TTC549 (cell line): ENCODE results near the gene KIF24.
"Not testable (repeated sequence)": the region's sequence is repeated elsewhere in the genome, so short reads cannot be mapped to it uniquely, and the experiment has no call there.

ENCODE experiments used
- FAIRE-seq: peaks from 2 replicates; lab custom pipeline; 2012; peaks lifted over from hg19 to GRCh38; lab: Jason Lieb, UNC

KIF24 gene

DNA sequence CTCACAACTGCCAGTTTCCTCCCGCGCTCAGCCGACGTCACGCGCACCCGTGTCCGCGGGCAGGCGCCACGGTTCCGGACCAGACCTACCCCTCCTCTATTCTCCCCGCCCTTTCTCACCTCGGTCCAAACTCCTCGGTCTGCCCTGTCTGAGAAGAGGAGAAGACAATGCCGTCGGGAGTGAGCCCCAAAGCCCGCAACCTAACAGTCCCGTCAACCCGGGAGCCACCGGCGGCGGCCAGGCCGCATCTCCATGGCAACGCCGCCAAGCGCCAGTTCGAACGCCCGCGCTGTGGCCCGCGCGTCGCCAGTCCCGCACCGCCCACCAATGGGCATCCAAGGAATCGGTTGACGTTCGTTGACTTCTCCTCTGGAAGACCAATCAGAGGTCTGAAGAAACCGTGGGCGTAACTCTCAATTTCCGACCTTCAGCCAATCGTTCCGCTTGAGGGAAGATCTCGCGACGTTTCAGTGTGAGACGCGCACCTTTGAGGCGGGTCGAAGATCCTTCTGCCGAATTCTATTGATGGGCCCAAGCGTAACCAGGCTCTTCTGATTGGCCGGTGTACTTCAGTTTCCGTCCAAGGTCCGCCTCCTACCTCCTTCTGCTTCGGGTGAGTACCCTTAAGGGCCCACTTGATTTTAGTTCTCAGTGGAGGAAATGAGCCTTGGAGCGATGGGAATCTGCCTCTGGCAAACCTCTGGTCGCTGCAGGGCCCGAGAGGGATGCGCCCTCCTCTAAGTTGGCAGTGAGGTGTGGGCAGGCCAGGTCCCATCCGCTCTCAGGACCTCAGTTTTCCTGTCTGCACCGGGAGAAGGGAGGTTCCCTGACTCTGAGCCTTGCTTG is at the start of gene KIF24, which contains the start of gene NUDT2:
TSS of gene KIF24 (minus strand) at position 282 of the 846 bp plus-strand sequence. CDS start 17,922 bp downstream, outside the sequence.
TSS of gene NUDT2 (plus strand) at position 583 of the 846 bp plus-strand sequence. CDS start 9,471 bp downstream, outside the sequence.
- peak; percentile 98 for FAIRE-seq

GRCh38 chr9:34378376-34379060 is 49.5 kb upstream of the KIF24 start:
- no peak for FAIRE-seq

DNA sequence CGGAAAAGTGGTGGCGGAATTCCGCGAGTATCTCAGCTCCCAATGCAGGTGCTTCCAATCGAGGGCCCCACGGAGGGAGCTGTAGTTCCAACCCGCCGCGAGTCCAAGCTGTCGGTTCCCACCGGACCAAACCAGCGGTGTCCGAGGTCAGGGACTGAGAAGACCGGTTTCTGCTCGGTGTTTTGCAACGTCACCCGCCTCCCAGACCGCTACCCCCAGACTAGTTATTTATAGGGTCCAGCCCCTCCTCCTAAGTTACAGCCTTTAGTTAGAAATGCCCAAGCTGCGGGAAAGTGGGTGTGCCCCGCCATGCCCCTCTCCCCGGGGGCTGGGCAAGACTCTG is 48.3 kb upstream of the KIF24 start:
- FAIRE-seq: no peak

DNA sequence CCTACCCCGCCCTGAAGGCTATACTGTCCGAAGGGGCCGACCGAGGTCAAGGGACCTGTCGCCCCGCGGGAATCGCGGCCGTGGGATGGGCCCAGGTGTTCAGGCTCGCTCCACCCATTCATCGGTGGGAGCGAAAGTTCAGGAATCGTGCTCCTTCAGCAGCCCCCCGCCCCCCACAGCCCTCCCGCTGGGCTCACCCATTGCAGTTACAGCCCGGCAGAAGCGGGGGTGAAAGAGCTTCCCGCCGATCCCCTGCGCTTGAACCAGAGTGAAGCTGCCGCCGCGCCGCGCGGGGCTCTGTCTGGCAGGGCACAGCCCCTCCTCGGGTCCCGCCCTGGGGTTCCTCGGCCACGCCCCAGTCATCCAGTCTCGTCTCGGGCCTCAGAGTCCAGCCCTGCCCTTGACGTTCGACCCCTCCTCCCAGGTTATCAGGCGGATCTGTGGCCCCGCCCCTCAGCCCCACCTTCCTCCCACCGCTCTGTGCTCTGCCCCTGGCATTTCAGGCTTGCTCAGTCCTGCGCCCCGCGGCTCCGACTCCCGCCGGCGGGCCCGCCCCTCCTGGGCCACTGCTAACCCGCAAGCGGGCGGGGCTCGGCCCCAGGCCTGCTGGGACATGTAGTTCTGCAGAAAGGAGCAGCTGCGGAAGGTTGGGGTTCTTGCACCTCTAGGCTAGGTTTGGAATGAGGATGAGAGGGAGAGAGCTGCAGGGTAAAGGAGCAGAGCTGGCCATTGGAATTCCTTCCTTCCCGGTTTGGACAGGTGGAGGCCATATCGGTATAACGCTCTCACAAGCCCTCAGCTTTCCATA is 47.7 kb upstream of the KIF24 start, which contains the start of gene MYORG:
TSS of gene MYORG (minus strand) at position 303 of the 808 bp plus-strand sequence. CDS start 3,955 bp downstream, outside the sequence.
- FAIRE-seq: peak; percentile 77

DNA sequence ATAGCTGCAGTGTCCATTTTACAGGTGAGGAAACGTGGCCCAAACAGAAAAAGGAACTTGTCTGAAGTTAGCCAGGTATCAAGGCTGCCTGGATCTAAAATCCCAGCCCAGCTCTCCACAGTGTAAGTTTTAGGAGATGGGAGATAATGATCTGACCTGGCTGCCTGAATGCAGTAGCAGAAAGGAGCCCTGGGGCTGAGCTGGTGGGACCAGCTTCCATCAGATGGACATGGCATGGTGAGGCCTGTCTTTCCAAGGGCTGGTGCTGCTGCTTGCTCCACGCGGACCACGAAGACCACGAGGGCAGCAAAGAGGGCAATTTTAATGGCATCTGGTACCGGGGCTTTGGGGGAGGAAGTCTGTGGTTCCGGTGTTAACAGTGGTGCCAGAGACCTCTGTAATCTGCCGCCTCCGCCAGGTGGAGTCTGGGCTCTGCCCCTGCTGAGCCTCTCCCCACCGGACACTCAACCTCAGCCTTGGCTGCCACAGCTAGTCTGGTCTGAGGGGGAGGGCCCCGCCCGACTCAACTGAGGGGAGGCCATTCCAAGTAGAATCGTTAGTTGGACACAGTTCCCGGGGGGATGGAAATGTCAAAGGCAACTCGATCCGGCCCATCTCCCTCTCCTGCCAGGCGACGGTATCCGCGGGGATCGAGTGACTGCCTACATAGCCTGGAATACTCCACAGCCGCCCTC is 47.0 kb upstream of the KIF24 start:
- no peak for FAIRE-seq

- FAIRE-seq: no peak
Observed at GRCh38 chr9:34374905-34375552, 46.0 kb upstream of the KIF24 start.

DNA sequence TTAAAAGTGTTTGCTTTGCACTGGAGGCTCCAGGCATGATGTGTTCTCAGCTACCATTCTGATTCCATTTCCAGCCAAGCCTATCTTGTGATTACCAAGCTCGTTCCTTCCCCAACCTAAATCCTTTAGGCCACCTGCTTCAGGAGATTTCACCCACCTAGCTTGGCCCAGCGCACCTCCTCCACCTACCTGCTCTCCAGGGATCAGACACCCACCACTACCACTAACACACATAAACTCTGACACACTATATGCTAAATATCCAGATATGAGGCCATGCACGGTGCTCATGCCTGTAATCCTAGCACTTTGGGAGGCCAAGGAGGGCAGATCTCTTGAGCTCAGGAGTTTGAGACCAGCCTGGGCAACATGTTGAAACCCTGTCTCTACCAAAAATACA is 45.3 kb upstream of the KIF24 start:
- no peak for FAIRE-seq

DNA sequence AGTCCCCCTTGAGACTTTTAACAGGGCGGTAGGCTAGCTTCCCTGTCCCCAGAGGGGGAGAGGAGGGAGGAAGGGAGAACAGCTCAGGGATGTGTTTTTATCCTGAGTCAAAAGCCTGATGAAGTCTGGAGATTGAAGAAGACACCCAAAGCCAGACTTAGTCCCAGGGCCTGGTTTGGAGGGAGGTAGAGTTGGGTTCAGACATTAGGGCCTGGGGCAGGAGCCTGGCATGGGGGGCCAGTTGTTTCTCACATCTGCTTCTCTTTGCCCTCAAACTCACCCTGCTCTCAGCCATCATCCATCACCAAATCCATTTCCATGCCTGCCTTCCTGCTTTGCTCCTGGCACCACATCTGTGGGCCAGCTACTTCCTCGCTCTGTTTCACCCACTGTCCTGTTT is 44.7 kb upstream of the KIF24 start:
- no peak for FAIRE-seq

GRCh38 chr9:34372467-34373011 is 43.5 kb upstream of the KIF24 start:
- no peak for FAIRE-seq

GRCh38 chr9:34371886-34372466 is 42.9 kb upstream of the KIF24 start:
- no peak for FAIRE-seq

DNA sequence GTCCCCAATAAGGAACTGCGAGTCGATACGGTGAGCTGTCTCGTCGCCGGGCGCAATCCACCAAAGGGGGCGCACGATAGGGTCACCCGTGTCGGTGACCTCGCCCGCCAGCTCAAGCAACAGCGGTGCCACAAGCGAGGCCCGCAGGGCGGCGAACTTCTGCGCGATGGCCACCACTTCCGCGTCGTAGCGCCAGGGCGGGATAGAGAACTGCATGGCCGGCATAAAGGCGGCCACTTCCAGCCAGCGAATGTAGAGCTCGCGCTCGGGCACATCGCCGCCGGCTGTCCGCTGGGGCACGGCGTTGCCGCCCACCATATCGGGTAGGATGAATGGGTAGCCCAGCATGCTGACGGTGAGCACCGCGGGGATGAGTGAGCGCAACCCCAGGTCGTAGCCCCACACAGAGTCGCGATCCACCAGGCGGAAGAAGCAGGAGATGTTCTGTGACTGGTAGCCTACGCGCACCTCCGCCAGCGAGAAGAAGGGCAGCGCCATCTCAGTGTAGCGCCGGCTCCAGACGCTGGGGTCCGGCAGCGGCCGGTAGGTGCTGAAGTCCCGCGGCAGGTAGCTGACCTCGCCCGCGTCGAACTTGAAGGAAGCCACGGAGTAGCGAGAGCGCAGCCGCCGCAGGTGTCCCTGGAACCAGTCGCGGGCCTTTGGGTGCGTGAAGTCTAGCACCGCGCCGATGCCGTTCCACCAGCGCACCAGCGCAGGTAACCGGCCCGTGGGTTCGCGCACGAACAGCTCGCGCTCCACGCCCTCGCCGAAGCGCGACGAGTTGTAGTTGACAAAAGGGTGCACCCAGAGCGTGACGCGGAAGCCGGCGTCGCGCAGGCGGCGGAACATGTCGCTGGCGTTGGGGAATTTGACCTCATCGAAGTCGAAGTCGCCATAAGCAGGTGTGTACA is 42.2 kb upstream of the KIF24 start:
- no peak for FAIRE-seq

DNA sequence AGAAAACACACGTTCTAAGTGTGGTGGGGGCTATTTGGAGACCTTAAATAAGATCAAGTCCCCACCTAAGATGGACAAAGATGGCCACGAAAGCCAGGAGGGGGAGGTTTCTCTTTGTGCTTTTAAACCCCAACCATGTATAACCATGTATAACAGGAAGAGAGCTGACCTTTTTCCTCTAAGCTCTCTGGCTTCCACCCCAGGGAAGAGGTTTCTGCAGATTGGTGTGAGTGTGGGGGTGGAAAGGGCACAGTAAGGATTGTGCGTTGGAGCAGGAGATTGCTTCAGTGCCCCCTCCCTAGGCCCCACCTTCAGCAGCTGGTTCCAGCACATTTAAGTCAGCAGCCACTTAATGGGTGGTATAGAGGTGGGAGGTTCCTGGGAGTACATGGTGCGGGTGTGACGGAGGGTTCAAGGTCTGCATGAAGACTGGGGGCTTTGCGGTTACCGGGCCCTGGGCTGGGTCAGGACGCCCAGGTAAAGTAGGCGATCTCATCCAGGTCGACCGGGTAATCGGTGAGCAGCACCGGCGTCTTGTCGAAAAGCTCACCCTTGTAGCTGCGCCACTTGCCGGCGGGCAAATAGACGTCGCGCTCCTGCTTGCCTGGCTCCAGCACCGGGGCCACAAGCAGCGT is 41.4 kb upstream of the KIF24 start:
- no peak for FAIRE-seq

DNA sequence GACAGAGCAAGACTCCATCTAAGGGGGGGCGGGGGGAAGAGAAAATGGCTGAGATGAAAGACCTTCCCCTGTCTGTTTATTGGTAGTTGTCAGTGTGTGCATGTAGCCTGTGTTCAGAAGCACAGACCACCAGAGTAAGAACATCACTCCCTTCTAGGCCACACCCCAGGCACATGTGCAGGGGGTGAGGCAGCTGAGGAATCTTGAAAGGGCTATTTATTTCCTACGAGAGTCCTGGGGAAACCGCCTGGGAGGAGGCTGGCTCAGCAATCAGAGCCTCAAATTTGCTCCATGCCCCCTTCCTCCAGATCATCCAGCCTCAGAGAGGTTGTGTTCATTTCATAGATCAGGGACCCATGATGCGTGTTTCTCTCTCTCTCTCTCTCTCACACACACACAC is 40.6 kb upstream of the KIF24 start:
- no peak for FAIRE-seq

- FAIRE-seq: not testable (repeated sequence)
Observed at GRCh38 chr9:34368796-34369195, 39.7 kb upstream of the KIF24 start.

DNA sequence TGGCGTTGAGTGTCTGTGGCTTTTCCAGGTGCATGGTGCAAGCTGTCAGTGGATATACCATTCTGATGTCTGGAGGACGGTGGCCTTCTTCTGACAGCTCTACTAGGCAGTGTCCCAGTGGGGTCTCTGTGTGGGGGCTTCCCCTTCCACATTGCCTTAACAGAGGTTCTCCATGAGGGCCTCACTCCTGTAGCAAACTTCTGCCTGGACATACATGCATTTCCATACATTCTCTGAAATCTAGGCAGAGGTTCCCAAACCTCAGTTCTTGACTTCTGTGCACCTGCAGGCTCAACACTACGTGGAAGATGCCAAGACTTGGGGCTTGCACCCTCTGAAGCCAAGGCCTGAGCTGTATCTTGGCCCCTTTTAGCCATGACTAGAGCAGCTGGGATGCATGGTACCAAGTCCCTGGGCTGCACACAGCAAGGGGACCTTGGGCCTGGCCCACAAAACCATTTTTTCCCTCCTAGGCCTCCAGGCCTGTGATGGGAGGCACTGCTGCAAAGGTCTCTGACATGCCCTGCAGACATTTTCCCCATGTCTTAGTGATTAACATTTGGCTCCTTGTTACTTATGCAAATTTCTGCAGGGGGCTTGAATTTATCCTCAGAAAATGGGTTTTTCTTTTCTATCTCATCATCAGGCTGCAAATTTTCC is 38.8 kb upstream of the KIF24 start:
- FAIRE-seq: not testable (repeated sequence)

GRCh38 chr9:34366365-34366764 is 37.3 kb upstream of the KIF24 start:
- no peak for FAIRE-seq

GRCh38 chr9:34365282-34365681 is 36.2 kb upstream of the KIF24 start:
- FAIRE-seq: no peak

DNA sequence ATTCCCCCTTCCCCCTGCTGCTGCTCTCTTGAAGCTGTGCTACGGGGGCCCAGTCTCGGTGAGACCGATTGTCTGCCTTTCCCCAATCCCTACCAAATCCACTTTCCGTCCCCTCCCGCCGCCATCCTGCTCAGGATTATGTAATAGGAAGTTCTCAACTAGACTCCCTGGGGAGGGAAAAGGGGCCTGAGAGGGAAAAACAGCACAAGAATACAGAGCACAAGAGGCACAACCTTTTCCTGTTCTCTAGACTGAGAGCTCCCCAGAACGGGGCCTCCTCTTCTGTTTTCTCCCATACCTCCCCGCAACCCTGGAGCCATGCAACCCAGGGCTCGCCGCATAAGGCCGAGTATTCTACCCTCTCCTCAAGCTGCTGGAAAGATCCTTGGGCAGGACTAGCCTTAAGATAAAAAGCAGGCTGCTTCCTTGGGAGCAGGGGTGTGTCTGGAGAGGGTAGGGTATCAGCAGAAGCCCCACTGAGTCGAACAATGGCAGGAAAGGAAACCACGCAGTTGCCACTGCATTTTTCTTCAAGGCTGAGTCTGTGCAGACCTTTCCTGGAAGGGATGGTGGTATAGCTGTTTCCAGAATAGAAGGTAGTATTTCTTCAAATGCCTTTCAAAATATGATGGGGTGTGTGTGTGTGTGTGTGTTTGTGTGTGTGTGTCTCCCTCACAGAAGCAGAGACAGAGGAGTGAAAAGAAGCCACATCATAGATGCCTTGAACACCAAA is 34.7 kb upstream of the KIF24 start:
- no peak for FAIRE-seq
